NCI-H748 (cell line): Measurements from ENCODE around the gene ZFPM1.
"Not testable (repeated sequence)": the region's sequence is repeated elsewhere in the genome, so short reads cannot be mapped to it uniquely, and the experiment has no call there.

Experiments
- DNase-seq: peaks from one replicate; lab custom pipeline; 2025; ENCODE audit not compliant: unreplicated experiment; lab: John Stamatoyannopoulos, UW

The ZFPM1 gene

GRCh38 chr16:88478889-88479792 is 26.1 kb downstream of the ZFPM1 start:
- no peak for DNase-seq

- DNase-seq, result no peak
Measured at GRCh38 chr16:88479793-88480760, 27.0 kb downstream of the ZFPM1 start.

- DNase-seq, result no peak
Measured at GRCh38 chr16:88480829-88481228, 27.7 kb downstream of the ZFPM1 start.

GRCh38 chr16:88481851-88482250 is 28.8 kb downstream of the ZFPM1 start:
- DNase-seq, result no peak

GRCh38 chr16:88482630-88483391 is 29.7 kb downstream of the ZFPM1 start:
- no peak for DNase-seq

- DNase-seq, result no peak
Measured at GRCh38 chr16:88483392-88483641, 30.2 kb downstream of the ZFPM1 start.

- DNase-seq, result no peak
Measured at GRCh38 chr16:88484505-88485365, 31.7 kb downstream of the ZFPM1 start.

GRCh38 chr16:88485366-88485741 is 32.3 kb downstream of the ZFPM1 start:
- not testable (repeated sequence) for DNase-seq

- DNase-seq, result no peak
Measured at GRCh38 chr16:88486398-88487123, 33.5 kb downstream of the ZFPM1 start.

- DNase-seq, result no peak
Measured at GRCh38 chr16:88487124-88487432, 34.0 kb downstream of the ZFPM1 start.

- no peak for DNase-seq
Measured at GRCh38 chr16:88487920-88488851, 35.1 kb downstream of the ZFPM1 start.

- DNase-seq, result no peak
Measured at GRCh38 chr16:88489163-88489741, 36.2 kb downstream of the ZFPM1 start.

- no peak for DNase-seq
Measured at GRCh38 chr16:88491001-88491559, 38.0 kb downstream of the ZFPM1 start.

- DNase-seq, result no peak
Measured at GRCh38 chr16:88491560-88492310, 38.7 kb downstream of the ZFPM1 start.

- DNase-seq, result no peak
Measured at GRCh38 chr16:88493879-88494278, 40.8 kb downstream of the ZFPM1 start.

GRCh38 chr16:88494335-88495154 is 41.5 kb downstream of the ZFPM1 start:
- DNase-seq, result no peak
